GM10847 (cell line): Measurements from ENCODE around the gene LIN52.

ENCODE experiments used
- POLR2A ChIP-seq: IDR thresholded peaks from 2 replicates; pipeline ENCODE4 v1.6.1; 2011; ENCODE audit not compliant: insufficient read length; ENCODE audit errors: extremely low read depth

The LIN52 gene

DNA sequence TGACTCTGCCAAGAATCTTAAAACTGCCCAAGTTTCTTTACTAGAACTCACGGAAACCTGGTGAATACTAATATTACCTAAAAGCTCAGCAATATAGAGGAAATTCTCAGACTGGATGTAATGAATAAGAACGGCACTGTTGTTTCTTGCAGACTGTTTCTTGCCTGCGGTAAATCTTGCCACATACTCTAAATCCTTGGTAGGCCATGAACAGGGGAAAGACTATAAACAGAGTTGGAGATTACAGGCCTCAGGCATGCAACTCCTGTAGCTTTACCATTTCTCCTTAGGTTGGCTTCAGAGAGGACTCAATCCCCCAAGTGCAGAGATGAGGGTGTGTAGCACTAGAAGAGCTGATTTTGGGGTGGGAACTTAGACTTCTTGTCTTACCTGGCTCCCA lies 1.6 kb upstream of the LIN52 start:
- TF ChIP-seq POLR2A, result no peak

GRCh38 chr14:74083784-74084276 lies 926 bp upstream of the LIN52 start:
- no peak for TF ChIP-seq POLR2A

DNA sequence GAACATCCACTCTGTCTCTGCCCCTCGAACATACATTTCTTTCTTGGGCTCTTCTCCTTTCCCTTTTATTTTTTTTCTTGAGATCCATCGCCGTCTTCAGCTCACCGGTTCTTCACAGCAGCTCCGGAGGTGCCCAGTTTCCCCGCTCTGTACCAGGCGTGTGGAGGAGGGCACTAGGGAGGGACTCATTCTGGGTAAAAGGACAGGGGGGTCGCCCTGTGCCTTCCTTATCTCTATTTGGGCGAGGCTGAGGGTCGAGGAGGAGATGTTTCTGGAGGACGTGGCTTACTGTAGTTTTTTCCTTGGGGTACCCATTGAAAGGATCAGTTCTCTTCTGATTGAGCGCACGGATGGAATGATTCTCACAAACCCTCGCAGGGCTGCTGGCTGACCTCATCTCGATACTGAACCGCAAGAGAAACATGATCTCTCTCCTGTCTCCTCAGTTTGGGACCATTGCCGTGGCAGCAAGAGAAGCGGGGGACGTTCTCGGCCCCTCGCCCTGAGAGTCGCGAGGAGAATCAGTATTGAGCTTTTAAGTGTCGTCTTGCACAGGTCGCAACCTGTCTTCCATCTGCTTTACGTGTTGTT lies 386 bp downstream of the LIN52 start:
- TF ChIP-seq POLR2A, result no peak

DNA sequence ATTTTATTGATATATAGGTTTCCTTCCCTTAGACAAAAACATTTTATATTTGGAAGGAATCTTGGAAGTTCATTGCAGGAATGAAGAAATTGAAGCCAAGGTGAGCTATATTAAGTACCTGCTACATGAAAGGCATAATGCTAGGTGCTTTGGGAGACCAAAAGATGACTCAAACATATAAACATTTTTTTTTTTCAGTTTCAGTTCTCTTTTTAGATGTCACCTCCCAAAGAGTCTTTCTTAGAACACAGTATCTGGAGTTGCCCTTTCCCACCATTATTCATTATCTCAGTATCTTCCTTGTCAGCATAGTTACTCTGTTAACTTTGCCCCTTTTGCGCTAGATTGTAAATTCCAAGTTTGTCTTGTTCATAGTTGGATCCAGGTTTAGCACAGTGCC lies 1.1 kb downstream of the LIN52 start:
- no peak for TF ChIP-seq POLR2A

- no peak for TF ChIP-seq POLR2A
Observed at GRCh38 chr14:74089251-74090020, 4.7 kb downstream of the LIN52 start.

GRCh38 chr14:74105381-74105780 lies 20.6 kb downstream of the LIN52 start:
- no peak for TF ChIP-seq POLR2A

DNA sequence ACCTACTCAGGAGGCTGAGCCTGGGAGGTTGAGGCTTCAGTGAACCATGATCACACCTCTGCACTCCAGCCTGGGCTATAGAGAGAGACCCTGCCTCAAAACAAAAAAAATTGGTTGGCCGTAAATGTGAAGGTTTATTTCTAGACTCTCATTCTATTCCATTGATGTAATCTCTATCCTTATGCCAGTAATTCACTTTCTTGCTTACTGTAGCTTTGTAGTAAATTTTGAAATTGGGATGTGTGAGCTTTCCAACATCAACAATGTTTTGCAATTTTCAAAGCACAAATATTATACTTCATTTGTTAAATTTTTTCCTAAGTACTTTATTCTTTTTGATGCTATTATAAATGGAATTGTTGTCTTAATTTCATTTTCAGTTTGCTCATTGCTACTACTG lies 24.6 kb downstream of the LIN52 start:
- TF ChIP-seq POLR2A, result no peak

DNA sequence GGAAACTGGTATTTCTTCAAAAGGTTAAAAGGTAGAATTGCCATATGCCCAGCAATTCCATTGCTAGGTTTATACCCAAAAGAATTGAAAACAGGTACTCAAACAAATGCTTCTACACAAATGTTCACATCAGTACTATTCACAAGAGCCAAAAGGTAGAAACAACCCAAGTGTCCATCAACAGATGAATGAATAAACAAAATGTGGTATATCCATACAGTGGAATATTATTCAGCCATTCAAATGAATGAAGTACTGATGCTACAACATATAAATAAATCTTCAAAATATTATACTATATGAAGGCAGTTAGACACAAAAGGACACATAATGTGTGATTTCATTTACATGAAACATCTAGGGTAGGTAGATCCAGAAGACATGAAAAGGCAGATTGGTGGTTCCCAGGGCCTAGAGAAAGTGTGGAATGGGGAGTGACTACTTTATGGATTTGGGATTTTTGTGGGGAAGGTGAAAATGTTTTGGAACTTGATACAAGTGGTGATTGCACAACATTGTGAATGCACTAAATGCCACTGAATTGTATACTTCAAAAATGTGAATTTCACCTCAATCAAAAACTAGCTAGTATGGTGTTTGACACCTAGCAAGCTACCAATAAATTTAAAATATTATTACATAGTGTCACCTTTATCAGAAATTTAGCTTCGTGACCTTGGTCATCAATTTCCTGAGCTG lies 41.7 kb downstream of the LIN52 start:
- no peak for TF ChIP-seq POLR2A

GRCh38 chr14:74127634-74128033 lies 42.9 kb downstream of the LIN52 start:
- no peak for TF ChIP-seq POLR2A

GRCh38 chr14:74133833-74134481 lies 49.2 kb downstream of the LIN52 start:
- TF ChIP-seq POLR2A, result no peak

GRCh38 chr14:74134484-74134883 lies 49.7 kb downstream of the LIN52 start:
- no peak for TF ChIP-seq POLR2A

- no peak for TF ChIP-seq POLR2A
Observed at GRCh38 chr14:74135426-74135825, 50.7 kb downstream of the LIN52 start.

DNA sequence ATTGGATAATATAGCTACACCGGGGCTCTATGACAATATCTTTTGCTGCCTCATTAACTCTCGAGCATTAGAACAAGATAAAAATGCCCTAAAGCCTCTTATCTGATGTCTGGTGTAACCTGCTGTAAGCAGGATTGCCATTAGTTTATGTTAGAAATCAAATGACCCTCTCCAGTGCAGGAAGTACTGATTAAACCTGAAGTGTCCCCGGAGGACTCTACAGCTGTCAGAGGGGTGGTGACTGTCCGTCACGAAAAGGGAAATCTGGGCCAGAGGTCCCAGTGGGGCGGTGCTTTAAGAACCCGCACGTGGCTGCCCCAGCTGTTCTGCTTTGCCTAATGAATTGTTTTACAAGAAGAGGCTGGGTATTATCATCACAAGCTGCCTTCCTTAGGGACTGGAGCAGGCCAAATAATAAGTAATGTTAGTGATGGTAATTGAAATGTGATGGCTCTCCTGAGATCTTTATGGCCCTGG lies 55.7 kb downstream of the LIN52 start:
- TF ChIP-seq POLR2A, result no peak

DNA sequence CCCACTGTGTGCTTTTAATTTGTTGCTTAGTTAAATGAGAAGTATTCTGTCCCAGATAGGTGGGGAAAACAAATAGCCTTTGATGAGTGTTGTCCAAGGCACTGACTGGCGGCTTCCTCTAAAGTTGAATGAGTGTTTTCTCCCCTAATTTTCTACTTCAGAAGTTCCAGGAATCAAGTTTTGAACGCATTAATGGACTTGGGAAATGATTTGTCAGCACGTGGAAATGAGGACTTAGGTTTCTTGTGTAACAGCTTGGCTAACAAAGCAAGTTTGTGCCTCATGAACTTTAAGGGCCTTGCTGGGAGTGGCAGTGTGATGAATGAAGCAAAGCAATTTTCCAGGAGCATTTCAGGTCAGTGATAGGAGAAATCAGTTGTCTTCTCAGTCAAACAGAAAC lies 56.9 kb downstream of the LIN52 start:
- TF ChIP-seq POLR2A, result no peak

DNA sequence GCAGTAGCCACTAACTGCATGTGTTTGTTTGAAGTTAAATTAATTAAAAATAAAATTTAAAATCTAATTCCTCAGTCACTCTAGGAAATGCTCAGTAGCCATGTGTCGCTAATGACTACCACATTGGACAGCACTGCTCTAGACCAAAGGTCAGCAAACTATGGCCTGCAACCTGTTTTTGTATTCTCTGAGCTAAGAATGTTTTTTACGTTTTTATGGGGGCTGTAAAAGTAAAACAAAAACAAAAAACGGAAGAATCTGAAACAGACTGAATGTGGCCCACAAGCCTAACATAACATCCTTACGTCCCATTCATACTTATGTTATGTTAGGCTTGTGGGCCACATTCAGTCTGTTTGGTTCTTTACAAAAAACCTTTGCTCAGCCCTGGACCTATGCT lies 57.8 kb downstream of the LIN52 start:
- no peak for TF ChIP-seq POLR2A
